ENCODE results near the gene SEC61A1.

SEC61A1 gene

GRCh38 chr3:128051837-128052594 lies at the start of gene SEC61A1:
Gene SEC61A1, plus strand, starts transcription at chr3:128052437. Its CDS starts 116 bp downstream, at chr3:128052553.
- DNase-seq, result peak; percentile 96

GRCh38 chr3:128004661-128005060 lies 47.6 kb upstream of the SEC61A1 start:
- no peak for DNase-seq

GRCh38 chr3:128006061-128007032 lies 45.9 kb upstream of the SEC61A1 start:
- DNase-seq, result no peak

GRCh38 chr3:128007033-128007424 lies 45.2 kb upstream of the SEC61A1 start:
- no peak for DNase-seq

GRCh38 chr3:128009952-128010846 lies 42.0 kb upstream of the SEC61A1 start:
- DNase-seq, result no peak

- DNase-seq, result no peak
These were observed 41.1 kb upstream of the SEC61A1 start for GRCh38 chr3:128011140-128011539.

- DNase-seq, result no peak
These were observed 40.2 kb upstream of the SEC61A1 start for GRCh38 chr3:128012050-128012449.

- no peak for DNase-seq
These were observed 37.7 kb upstream of the SEC61A1 start for GRCh38 chr3:128014548-128014947.

- no peak for DNase-seq
These were observed 35.7 kb upstream of the SEC61A1 start for GRCh38 chr3:128016502-128016901.

GRCh38 chr3:128021768-128022372 lies 30.4 kb upstream of the SEC61A1 start:
- no peak for DNase-seq

- DNase-seq, result no peak
These were observed 19.1 kb upstream of the SEC61A1 start for GRCh38 chr3:128033102-128033501.

- no peak for DNase-seq
These were observed 16.1 kb upstream of the SEC61A1 start for GRCh38 chr3:128036119-128036518.

GRCh38 chr3:128040041-128040440 lies 12.2 kb upstream of the SEC61A1 start:
- no peak for DNase-seq

- no peak for DNase-seq
These were observed 11.6 kb upstream of the SEC61A1 start for GRCh38 chr3:128040660-128041059.

GRCh38 chr3:128041344-128041743 lies 10.9 kb upstream of the SEC61A1 start:
- DNase-seq, result no peak

GRCh38 chr3:128050597-128050996 lies 1.6 kb upstream of the SEC61A1 start:
- no peak for DNase-seq

GRCh38 chr3:128051459-128051836 lies 789 bp upstream of the SEC61A1 start:
- no peak for DNase-seq

- DNase-seq, result no peak
These were observed 536 bp downstream of the SEC61A1 start for GRCh38 chr3:128052595-128053351.

GRCh38 chr3:128053614-128054013 lies 1.4 kb downstream of the SEC61A1 start:
- DNase-seq, result no peak

- DNase-seq, result no peak
These were observed 2.1 kb downstream of the SEC61A1 start for GRCh38 chr3:128054367-128054766.

GRCh38 chr3:128056258-128056657 lies 4.0 kb downstream of the SEC61A1 start:
- DNase-seq, result no peak

Measured in stimulated activated CD4-positive, alpha-beta T cell treated with anti-CD3 and anti-CD28 coated beads, Interleukin-1b, Interleukin-23, amount 100 ng/mL, for 48 hours (primary cell).